Adrenal gland (tissue), 12 donors: ENCODE results near the gene ANKZF1. TPM values are rescaled to one million over a fixed set of nuclear protein-coding genes. Genes with fewer than 3 reads are reported as not detected.
A peak's percentile ranks its signal among the peaks of the same experiment; 100 is the strongest.

Experiments
- DNase-seq, 7 donors: peaks; one replicate each; pipeline ENCODE4 v3.0.0-alpha.2; 2019 to 2020
- H3K27ac ChIP-seq, 5 donors: fragments of 200-600 bp; sonication (generic) in 4 of 5; 1 replicate in 3 of 5; 2 replicates in 2 of 5; pipeline versions ENCODE4 v1.5.1 to v1.8.0; 2016 to 2020; ENCODE audit warnings: mild to moderate bottlenecking in 1 of 5
- H3K27me3 ChIP-seq: fragments of 200-600 bp; 2 replicates; pipeline ENCODE4 v1.8.0; 2021
- H3K36me3 ChIP-seq, 2 donors: fragments of 200-600 bp; replicated peaks in 1 of 2; 1 replicate in 1 of 2; 2 replicates in 1 of 2; pipeline versions ENCODE4 v1.5.1 to v1.8.0; 2018 to 2022
- H3K4me1 ChIP-seq, 2 donors: fragments of 200-600 bp; replicated peaks in 1 of 2; 1 replicate in 1 of 2; 2 replicates in 1 of 2; pipeline versions ENCODE4 v1.5.1 to v1.8.0; 2018 to 2021
- H3K4me3 ChIP-seq, 4 donors: fragments of 200-600 bp; sonication (generic) in 3 of 4; one replicate each; pipeline ENCODE4 v1.5.1; 2016 to 2018
- H3K9me3 ChIP-seq, 3 donors: fragments of 200-600 bp; sonication (generic) in 1 of 3; replicated peaks in 1 of 3; 1 replicate in 2 of 3; 2 replicates in 1 of 3; pipeline versions ENCODE4 v1.5.1 to v1.8.0; 2016 to 2021
- CTCF ChIP-seq, 6 experiments: fragments of 450-650 bp in 4 of 6; fragments of 200-600 bp in 2 of 6; sonication (generic) in 1 of 6; IDR thresholded peaks; 1 replicate in 5 of 6; 2 replicates in 1 of 6; pipeline versions ENCODE4 v1.5.1 to v1.8.0; 2016 to 2021; ENCODE audit warnings: antibody characterized with exemption in 6 of 6, mild to moderate bottlenecking in 2 of 6, moderate library complexity in 1 of 6
- POLR2A ChIP-seq, 2 donors: fragments of 450-650 bp; IDR thresholded peaks; one replicate each; pipeline ENCODE4 v1.6.1; 2017; ENCODE audit warnings: antibody characterized with exemption in 2 of 2, mild to moderate bottlenecking in 2 of 2, moderate library complexity in 1 of 2
- WGBS, 4 donors: extraction: QIAGEN DNeasy Blood & Tissue Kit in 2 of 4; methylation state at CpG; one replicate each; pipeline versions ENCODE4 v1.1.5 to v1.1.7; 2013 to 2017; 5-methylcytosine and 5-hydroxymethylcytosine counted together
- intact Hi-C, 2 donors: fragments of 100-400 bp; cut with DNase I; formaldehyde crosslinking; loops; one replicate each; pipeline versions ENCODE4 v1.14.1 to v1.15.0; 2022 to 2023
- polyA plus RNA-seq, 3 donors: library from polyadenylated mRNA; stranded (reverse); fragments of 200-250 nt in 2 of 3; fragments of 350-450 nt in 1 of 3; fragmentation: Illumina TruSeq in 1 of 3; extraction: RNeasy Lipid Tissue Mini Kit (QIAGEN cat#74804) in 1 of 3; gene quantifications; one replicate each; pipeline ENCODE4 v1.2.3, GENCODE V29; 2013 to 2014
- total RNA-seq, 9 donors: library from RNA; depleted of rRNA in 4 of 9; stranded (reverse); fragments of >200 nt in 4 of 9; fragments of 120-200 nt in 1 of 9; fragmentation: NEBNext Ultra II Directional in 1 of 9; extraction: Animal tissue kit (Norgen Biotek cat#: 25700) in 1 of 9; gene quantifications; one replicate each; pipeline versions ENCODE4 v1.1.0 to v1.2.4, GENCODE V29; 2013 to 2023
- donor health status: healthy with polysubstance abuse.
- donor health status: Bipolar disorder and iron deficiency.
- donor health status: DM: yes; HTN: yes; CAD: no.
- donor health status: DM: no; HTN: no; CAD: no.
- donor health status: DM: no; HTN: no; CAD: no.
- donor health status: DM: yes; HTN: yes; CAD: no.

The ANKZF1 gene
- total and polyA plus RNA-seq, 12 donors = 11.5 to 93.1 (median 37.6) TPM

GRCh38 chr2:219285894-219286425 is 56.4 kb downstream of the ANKZF1 start:
- Histone ChIP-seq H3K4me3 (no peak overlapping the region), H3K27ac (peak overlapping the region in 2 of 5 donors; percentile 65 to 69), H3K9me3 (no peaks in the 10 kb centered on the region), H3K27me3 (no peaks in the 10 kb centered on the region), H3K36me3 (peaks cover 0 to 47% of the 10 kb centered on the region in 2 donors), H3K4me1 (peaks cover 0 to 21% of the 10 kb centered on the region in 2 donors)
- TF ChIP-seq CTCF (IDR thresholded peaks at IDR 0.05) (no peak), POLR2A (IDR thresholded peaks at IDR 0.05) (no peak)
- whole genome bisulfite sequencing, 4 donors = 67 to 81% (median 73%) methylated on average over 11 to 17 of the region's 17 CpGs
- intact Hi-C loops = no loop called here
- peak in 6 of 7 donors; percentile 58 to 83 (median 62) for DNase-seq

Other genes starting within 250 kb of the ANKZF1 start
- gene FEV, start 244.6 kb upstream of the ANKZF1 start, total RNA-seq = 1 to 10 TPM in 3 of 9 donors, under 1 TPM in 2, not detected in 4; 0.22 to 7.2 (median 1.2) TPM
- gene FEV, start 244.6 kb upstream of the ANKZF1 start, polyA plus RNA-seq = 10 to 100 TPM in 1 of 3 donors, 1 to 10 TPM in 2; 3.5 to 16.5 (median 5.3) TPM
- 1 to 10 TPM in 3 of 9 donors, under 1 TPM in 2, not detected in 4; 0.39 to 6.8 (median 2.1) TPM for gene CRYBA2, start 236.4 kb upstream of the ANKZF1 start, total RNA-seq
- 10 to 100 TPM in 1 of 3 donors, 1 to 10 TPM in 2; 1.6 to 26.6 (median 7.2) TPM for gene CRYBA2, start 236.4 kb upstream of the ANKZF1 start, polyA plus RNA-seq
- under 1 TPM in 2 of 9 donors, not detected in 7; 0.04 to 0.06 TPM for gene CFAP65, start 188.3 kb upstream of the ANKZF1 start, total RNA-seq
- gene CFAP65, start 188.3 kb upstream of the ANKZF1 start, polyA plus RNA-seq = under 1 TPM; 0.05 to 0.16 (median 0.10) TPM
- under 1 TPM in 1 of 9 donors, not detected in 8; 0.11 TPM for gene IHH, start 168.9 kb upstream of the ANKZF1 start, total RNA-seq
- gene IHH, start 168.9 kb upstream of the ANKZF1 start, polyA plus RNA-seq = under 1 TPM in 1 of 3 donors, not detected in 2; 0.17 TPM
- 10 to 100 TPM; 11.9 to 22.9 (median 17.8) TPM for gene NHEJ1, start 69.0 kb upstream of the ANKZF1 start, total RNA-seq
- gene NHEJ1, start 69.0 kb upstream of the ANKZF1 start, polyA plus RNA-seq = 10 to 100 TPM in 1 of 3 donors, 1 to 10 TPM in 2; 5.7 to 26.0 (median 7.1) TPM
- gene SLC23A3, start 59.8 kb upstream of the ANKZF1 start, total RNA-seq = 1 to 10 TPM in 2 of 9 donors, under 1 TPM in 5, not detected in 2; 0.14 to 2.9 (median 0.83) TPM
- 1 to 10 TPM in 1 of 3 donors, under 1 TPM in 2; 0.11 to 4.3 (median 0.84) TPM for gene SLC23A3, start 59.8 kb upstream of the ANKZF1 start, polyA plus RNA-seq
- 100 to 1,000 TPM in 6 of 9 donors, 10 to 100 TPM in 3; 32.6 to 137 (median 110) TPM for gene CNPPD1, start 52.9 kb upstream of the ANKZF1 start, total RNA-seq
- gene CNPPD1, start 52.9 kb upstream of the ANKZF1 start, polyA plus RNA-seq = 10 to 100 TPM; 46.9 to 62.7 (median 61.0) TPM
- gene RETREG2, start 51.5 kb upstream of the ANKZF1 start, total RNA-seq = 100 to 1,000 TPM in 5 of 9 donors, 10 to 100 TPM in 4; 63.3 to 159 (median 114) TPM
- gene RETREG2, start 51.5 kb upstream of the ANKZF1 start, polyA plus RNA-seq = 10 to 100 TPM; 30.1 to 63.3 (median 47.6) TPM
- gene ZFAND2B, start 23.0 kb upstream of the ANKZF1 start, total RNA-seq = 100 to 1,000 TPM in 1 of 9 donors, 10 to 100 TPM in 8; 28.7 to 156 (median 34.5) TPM
- 10 to 100 TPM; 24.7 to 85.5 (median 48.3) TPM for gene ZFAND2B, start 23.0 kb upstream of the ANKZF1 start, polyA plus RNA-seq
- 10 to 100 TPM; 10.1 to 85.1 (median 26.8) TPM for gene ABCB6, start 10.8 kb upstream of the ANKZF1 start, total RNA-seq
- 10 to 100 TPM; 22.4 to 73.3 (median 71.2) TPM for gene ABCB6, start 10.8 kb upstream of the ANKZF1 start, polyA plus RNA-seq
- gene ATG9A, start 170 bp upstream of the ANKZF1 start, total RNA-seq = 10 to 100 TPM; 27.3 to 73.1 (median 57.8) TPM
- 10 to 100 TPM; 13.0 to 37.6 (median 26.5) TPM for gene ATG9A, start 170 bp upstream of the ANKZF1 start, polyA plus RNA-seq
- gene GLB1L, start 15.6 kb downstream of the ANKZF1 start, total RNA-seq = 10 to 100 TPM in 7 of 9 donors, 1 to 10 TPM in 2; 6.3 to 25.0 (median 14.2) TPM
- gene GLB1L, start 15.6 kb downstream of the ANKZF1 start, polyA plus RNA-seq = 10 to 100 TPM; 12.6 to 18.1 (median 14.9) TPM
- gene STK16, start 15.7 kb downstream of the ANKZF1 start, total RNA-seq = 10 to 100 TPM; 19.2 to 55.8 (median 26.8) TPM
- 10 to 100 TPM; 24.7 to 27.1 (median 26.8) TPM for gene STK16, start 15.7 kb downstream of the ANKZF1 start, polyA plus RNA-seq
- under 1 TPM in 1 of 9 donors, not detected in 8; 0.14 TPM for gene TUBA4B, start 23.4 kb downstream of the ANKZF1 start, total RNA-seq
- under 1 TPM in 1 of 3 donors, not detected in 2; 0.07 TPM for gene TUBA4B, start 23.4 kb downstream of the ANKZF1 start, polyA plus RNA-seq
- 100 to 1,000 TPM in 1 of 9 donors, 10 to 100 TPM in 8; 16.6 to 207 (median 26.4) TPM for gene TUBA4A, start 24.1 kb downstream of the ANKZF1 start, total RNA-seq
- gene TUBA4A, start 24.1 kb downstream of the ANKZF1 start, polyA plus RNA-seq = 100 to 1,000 TPM in 1 of 3 donors, 10 to 100 TPM in 2; 13.4 to 741 (median 39.6) TPM
- gene DNAJB2, start 49.6 kb downstream of the ANKZF1 start, total RNA-seq = 100 to 1,000 TPM in 8 of 9 donors, 10 to 100 TPM in 1; 80.6 to 180 (median 134) TPM
- 100 to 1,000 TPM; 126 to 201 (median 145) TPM for gene DNAJB2, start 49.6 kb downstream of the ANKZF1 start, polyA plus RNA-seq
- 100 to 1,000 TPM in 1 of 9 donors, 10 to 100 TPM in 2, 1 to 10 TPM in 4, under 1 TPM in 1, not detected in 1; 0.39 to 106 (median 8.9) TPM for gene PTPRN, start 79.6 kb downstream of the ANKZF1 start, total RNA-seq
- gene PTPRN, start 79.6 kb downstream of the ANKZF1 start, polyA plus RNA-seq = 10 to 100 TPM in 2 of 3 donors, 1 to 10 TPM in 1; 8.5 to 45.3 (median 26.7) TPM
- not detected for gene RESP18, start 102.9 kb downstream of the ANKZF1 start, total RNA-seq
- not detected for gene RESP18, start 102.9 kb downstream of the ANKZF1 start, polyA plus RNA-seq
- gene DNPEP, start 158.1 kb downstream of the ANKZF1 start, total RNA-seq = 10 to 100 TPM; 33.5 to 59.2 (median 50.6) TPM
- 100 to 1,000 TPM in 1 of 3 donors, 10 to 100 TPM in 2; 30.0 to 107 (median 93.9) TPM for gene DNPEP, start 158.1 kb downstream of the ANKZF1 start, polyA plus RNA-seq
- gene DES, start 188.6 kb downstream of the ANKZF1 start, total RNA-seq = 10 to 100 TPM in 3 of 9 donors, 1 to 10 TPM in 5, under 1 TPM in 1; 0.94 to 46.5 (median 7.9) TPM
- gene DES, start 188.6 kb downstream of the ANKZF1 start, polyA plus RNA-seq = 100 to 1,000 TPM in 1 of 3 donors, 10 to 100 TPM in 2; 58.4 to 283 (median 60.1) TPM
- gene SPEG, start 205.0 kb downstream of the ANKZF1 start, total RNA-seq = 10 to 100 TPM in 1 of 9 donors, 1 to 10 TPM in 6, under 1 TPM in 2; 0.66 to 14.8 (median 4.1) TPM
- 100 to 1,000 TPM in 1 of 3 donors, 10 to 100 TPM in 1, 1 to 10 TPM in 1; 4.3 to 178 (median 40.1) TPM for gene SPEG, start 205.0 kb downstream of the ANKZF1 start, polyA plus RNA-seq